GM12878 (cell line): ENCODE data around the gene MAN2B2. TPM values are rescaled to one million over a fixed set of nuclear protein-coding genes. Genes with fewer than 3 reads are reported as not detected.
A peak's percentile ranks its signal among the peaks of the same experiment; 100 is the strongest.

ENCODE experiments used
- ATAC-seq: fragments of 200-7000 bp; cut with Tn5 transposase; 3 replicates; pipeline ENCODE4 v1.9.1; 2020; ENCODE audit warnings: mild to moderate bottlenecking, moderate library complexity
- BruUV-seq: library from RNA; stranded (reverse); fragments of 400-500 nt; replicated peaks from 2 replicates; lab custom pipeline; 2021; lab: Mats Ljungman, UMichigan
- CTCF ChIA-PET: fragments of 300-600 bp; sonication (Branson Sonifier 250); formaldehyde crosslinking; extraction: SDS; loops from one replicate; lab custom pipeline; 2021; ENCODE audit warnings: inconsistent platforms; lab: Yijun Ruan, JAX
- POLR2A ChIA-PET: fragments of 350-600 bp; formaldehyde crosslinking; extraction: SDS; loops from one replicate; lab custom pipeline; 2021; ENCODE audit warnings: inconsistent platforms; lab: Charles Lee
- RAD21 ChIA-PET: fragments of 300-600 bp; sonication (Branson Sonifier 250); formaldehyde crosslinking; loops from one replicate; lab custom pipeline; 2023; ENCODE audit warnings: antibody characterized with exemption; ENCODE audit not compliant: unreplicated experiment; lab: Charles Lee
- SMC1A ChIA-PET: fragments of 300-600 bp; sonication (Branson Sonifier 250); formaldehyde crosslinking; loops from one replicate; lab custom pipeline; 2023; ENCODE audit not compliant: unreplicated experiment, uncharacterized antibody; lab: Charles Lee
- DNase-seq: peaks from one replicate; pipeline ENCODE4 v3.0.0-alpha.2; 2011; ENCODE audit warnings: low read depth, low spot score
- FAIRE-seq: peaks from 3 replicates; lab custom pipeline; 2011; peaks lifted over from hg19 to GRCh38; lab: Jason Lieb, UNC
- H2AFZ ChIP-seq: 2 replicates; pipeline ENCODE4 v1.6.0; 2011; ENCODE audit warnings: low read depth, low read length, control low read depth; ENCODE audit not compliant: control insufficient read depth
- H3K27ac ChIP-seq: 2 replicates; pipeline ENCODE4 v1.5.1; 2011; ENCODE audit warnings: control low read depth; ENCODE audit not compliant: control insufficient read depth, insufficient read depth
- H3K27me3 ChIP-seq, 2 experiments: replicated peaks in 1 of 2; 2 replicates each; pipeline versions ENCODE4 v1.6.0 to v1.6.1; 2011; ENCODE audit warnings: low read length in 1 of 2; ENCODE audit not compliant: control insufficient read depth in 2 of 2, insufficient read depth in 2 of 2
- H3K36me3 ChIP-seq, 2 experiments: 2 replicates each; pipeline ENCODE4 v1.5.1; 2011; ENCODE audit warnings: low read length in 1 of 2; ENCODE audit not compliant: control insufficient read depth in 2 of 2, insufficient read depth in 2 of 2
- H3K4me1 ChIP-seq: 2 replicates; pipeline ENCODE4 v1.6.1; 2011; ENCODE audit warnings: mild to moderate bottlenecking, low read length, moderate library complexity, mixed read lengths; ENCODE audit not compliant: control insufficient read depth, insufficient read depth
- H3K4me2 ChIP-seq: 2 replicates; pipeline ENCODE4 v1.6.0; 2011; ENCODE audit warnings: control low read depth; ENCODE audit not compliant: control insufficient read depth, insufficient read depth
- H3K4me3 ChIP-seq: fragments of 200-600 bp; sonication (generic); 2 replicates; pipeline ENCODE4 v1.5.1; 2016
- H3K79me2 ChIP-seq: 2 replicates; pipeline ENCODE4 v1.6.0; 2011; ENCODE audit warnings: low read length; ENCODE audit not compliant: control insufficient read depth, insufficient read depth
- H3K9ac ChIP-seq: 2 replicates; pipeline ENCODE4 v1.8.0; 2011; ENCODE audit warnings: low read length, control low read depth, mixed read lengths; ENCODE audit not compliant: control insufficient read depth, insufficient read depth
- H3K9me3 ChIP-seq: replicated peaks from 3 replicates; pipeline ENCODE4 v1.5.1; 2011; ENCODE audit warnings: mild to moderate bottlenecking, low read length; ENCODE audit not compliant: control insufficient read depth, insufficient read depth
- H4K20me1 ChIP-seq: 2 replicates; pipeline ENCODE4 v1.6.0; 2011; ENCODE audit not compliant: control insufficient read depth, insufficient read depth
- KAT2A ChIP-seq: conservative IDR thresholded peaks from 2 replicates; pipeline ENCODE4 v1.6.1; 2011; ENCODE audit warnings: low read depth, low read length; ENCODE audit not compliant: control insufficient read depth
- RAD21 ChIP-seq: IDR thresholded peaks from 2 replicates; pipeline ENCODE4 v1.6.1; 2011; ENCODE audit warnings: mild to moderate bottlenecking, low read depth, low read length, moderate library complexity; ENCODE audit not compliant: insufficient read depth
- ZNF384 ChIP-seq: IDR thresholded peaks from 2 replicates; pipeline ENCODE4 v1.6.1; 2012; ENCODE audit warnings: low read depth, mild to moderate bottlenecking, low read length, improper control_type of control experiment, borderline replicate concordance
- WGBS: methylation state at CpG from one replicate; pipeline ENCODE4 v1.1.6; 2016; ENCODE audit warnings: low lambda C conversion rate; ENCODE audit not compliant: insufficient replicate concordance, insufficient coverage; ENCODE audit errors: missing lambda C conversion rate; 5-methylcytosine and 5-hydroxymethylcytosine counted together
- in situ Hi-C: fragments of 300-500 bp; cut with MboI; formaldehyde crosslinking; loops from 9 replicates; pipeline ENCODE4 v1.14.3; 2018; ENCODE audit warnings: mixed read lengths
- intact Hi-C: fragments of 100-400 bp; cut with micrococcal nuclease; formaldehyde crosslinking; loops from one replicate; pipeline ENCODE4 v1.14.2; 2022; ENCODE audit not compliant: unreplicated experiment
- polyA plus RNA-seq, 11 experiments: library from polyadenylated mRNA; depleted of rRNA in 4 of 11; unstranded in 6 of 11; stranded (reverse) in 5 of 11; fragments of >200 nt; fragmentation: Nextera tagmentation in 4 of 11; fragmentation: Illumina TruSeq in 1 of 11; extraction: Ambion mirVana in 4 of 11; extraction: Trizol in 1 of 11; gene quantifications; 1 replicate in 1 of 11; 2 replicates in 10 of 11; pipeline versions ENCODE4 v1.2.1 to v1.2.3, GENCODE V29; 2011 to 2016; ENCODE audit warnings: inconsistent platforms in 2 of 11, missing spikeins in 2 of 11, low read depth in 1 of 11
- total RNA-seq, 4 experiments: library from RNA; depleted of rRNA in 3 of 4; stranded (reverse); fragments of >200 nt in 3 of 4; fragmentation: Illumina TruSeq in 1 of 4; extraction: Trizol in 1 of 4; gene quantifications; 2 replicates each; pipeline versions ENCODE4 v1.2.1 to v1.2.3, GENCODE V29; 2013 to 2021
- TF ChIP-seq, protein P1 (sequence below), 3 experiments: IDR thresholded peaks in 2 of 3; conservative IDR thresholded peaks in 1 of 3; 2 replicates each; pipeline ENCODE4 v1.5.1; 2011; ENCODE audit warnings: low read depth in 3 of 3, low read length in 3 of 3, mild to moderate bottlenecking in 3 of 3, control low read depth in 2 of 3, moderate library complexity in 2 of 3, inconsistent platforms in 1 of 3, mixed read lengths in 1 of 3; ENCODE audit not compliant: control insufficient read depth in 2 of 3, insufficient read depth in 1 of 3; ENCODE audit errors: extremely low read depth in 1 of 3

Gene MAN2B2
- total and polyA plus RNA-seq, 10 of the 15 experiments (the other 5 are each of a cell fraction or from before 2014, with no cell fraction given) = 0.47 to 14.5 (median 7.0) TPM

DNA sequence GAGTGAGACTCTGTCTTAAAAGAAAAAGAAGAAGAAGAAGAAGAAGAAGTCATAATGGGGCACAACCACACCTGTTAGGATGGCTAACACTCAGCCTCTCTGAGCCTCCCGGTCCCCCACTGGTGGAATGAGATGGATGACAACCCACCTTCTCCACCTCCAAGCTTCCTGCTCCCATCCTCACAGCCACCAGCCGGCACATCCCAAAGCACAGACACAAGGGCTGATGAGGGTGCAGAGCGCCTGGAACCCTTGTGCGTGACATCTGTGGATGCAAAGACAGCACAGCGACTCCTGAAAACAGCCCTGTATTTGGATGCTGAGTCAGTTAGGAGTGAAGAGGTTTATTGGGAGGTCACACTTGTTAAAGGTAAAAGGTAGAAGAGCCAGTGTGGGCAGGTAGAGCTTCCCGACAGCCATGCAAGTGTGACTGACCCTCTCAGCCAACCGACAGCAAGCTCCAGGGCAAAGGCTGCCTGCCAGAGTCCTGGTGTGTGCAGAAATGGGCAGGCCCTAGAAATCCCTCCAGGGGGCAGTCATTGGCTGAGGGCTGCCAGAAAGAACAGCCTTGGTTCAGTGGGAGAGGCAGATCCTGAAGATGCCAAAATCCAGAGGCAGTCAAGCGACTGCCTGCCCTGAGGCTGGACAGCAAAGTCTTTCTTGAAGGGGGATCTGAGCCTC is 26.6 kb upstream of the MAN2B2 start:
- no peaks in the 10 kb centered on the region for H3K36me3 ChIP-seq
- no peak overlapping the region for H3K4me3 ChIP-seq
- ChIA-PET CTCF (interaction anchor here (1.1 to 2.0 kb wide), 5 partner anchors 7 to 534 kb away, joined by 3 to 7 read pairs (median 5); no protein-coding TSS in a partner anchor), SMC1A (interaction anchor here (0.8 kb wide), 1 partner anchor 517 kb away, joined by 3 read pairs; no protein-coding TSS in a partner anchor), POLR2A (no interaction called here), RAD21 (interaction anchor here (1.4 to 1.5 kb wide), 2 partner anchors 221 to 326 kb away, joined by 3 read pairs; no protein-coding TSS in a partner anchor)
- 44% methylated on average over 8 of the region's 8 CpGs for WGBS
- H2AFZ ChIP-seq = no peak overlapping the region
- DNase-seq (no peak), ATAC-seq (peak; percentile 64), FAIRE-seq (no peak)
- no peaks in the 10 kb centered on the region for H3K79me2 ChIP-seq
- H3K9ac ChIP-seq = no peak overlapping the region
- H3K4me1 ChIP-seq = no peaks in the 10 kb centered on the region
- TF ChIP-seq KAT2A (no peak), ZNF384 (no peak), RAD21 (peak; percentile 18; the same call in 1 of the 2 replicates)
- TF ChIP-seq, protein P1, sequence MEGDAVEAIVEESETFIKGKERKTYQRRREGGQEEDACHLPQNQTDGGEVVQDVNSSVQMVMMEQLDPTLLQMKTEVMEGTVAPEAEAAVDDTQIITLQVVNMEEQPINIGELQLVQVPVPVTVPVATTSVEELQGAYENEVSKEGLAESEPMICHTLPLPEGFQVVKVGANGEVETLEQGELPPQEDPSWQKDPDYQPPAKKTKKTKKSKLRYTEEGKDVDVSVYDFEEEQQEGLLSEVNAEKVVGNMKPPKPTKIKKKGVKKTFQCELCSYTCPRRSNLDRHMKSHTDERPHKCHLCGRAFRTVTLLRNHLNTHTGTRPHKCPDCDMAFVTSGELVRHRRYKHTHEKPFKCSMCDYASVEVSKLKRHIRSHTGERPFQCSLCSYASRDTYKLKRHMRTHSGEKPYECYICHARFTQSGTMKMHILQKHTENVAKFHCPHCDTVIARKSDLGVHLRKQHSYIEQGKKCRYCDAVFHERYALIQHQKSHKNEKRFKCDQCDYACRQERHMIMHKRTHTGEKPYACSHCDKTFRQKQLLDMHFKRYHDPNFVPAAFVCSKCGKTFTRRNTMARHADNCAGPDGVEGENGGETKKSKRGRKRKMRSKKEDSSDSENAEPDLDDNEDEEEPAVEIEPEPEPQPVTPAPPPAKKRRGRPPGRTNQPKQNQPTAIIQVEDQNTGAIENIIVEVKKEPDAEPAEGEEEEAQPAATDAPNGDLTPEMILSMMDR (IDR thresholded peaks at IDR 0.05 in 2 of 3, conservative IDR thresholded peaks at IDR 0.05 in 1 of 3; ENCODE audit: control insufficient read depth in 2 of 3, extremely low read depth in 1 of 3, insufficient read depth in 1 of 3, low read depth in 3 of 3, low read length in 3 of 3) = peak in 2 of 3 experiments; percentile 22 to 32; a peak in 4 of 6 replicates
- no TSS peak for BruUV-seq
- no peak overlapping the region for H3K27ac ChIP-seq
- no peaks in the 10 kb centered on the region; the same call in 2 of the 3 replicates for H3K9me3 ChIP-seq
- no peak overlapping the region for H3K4me2 ChIP-seq
- in situ Hi-C loops (loop anchor here (5.0 kb wide), 1 partner anchor 296 kb away; no protein-coding TSS in a partner anchor), intact Hi-C loops (loop anchor here (5.0 kb wide), 1 partner anchor 296 kb away; no protein-coding TSS in a partner anchor)
- H3K27me3 ChIP-seq = no peaks in the 10 kb centered on the region
- H4K20me1 ChIP-seq = no peaks in the 10 kb centered on the region
